ENCODE measurements around the gene CLIC5. TPM values are rescaled to one million over a fixed set of nuclear protein-coding genes. Genes with fewer than 3 reads are reported as not detected.

The CLIC5 gene
- total RNA-seq, 1 experiment from 2014 or later: 0.20 TPM

- Mint-ChIP-seq H3K4me3 (peak overlapping the region; percentile 27 to 66), H3K27ac (no peak overlapping the region), H3K27me3 (ENCODE audit: low read depth) (peaks cover 54% of the 10 kb centered on the region), H3K36me3 (ENCODE audit: insufficient read depth in 1 of 3, low read depth in 3 of 3) (no peaks in the 10 kb centered on the region; a peak in 1 of 7 replicates), H3K4me1 (peaks cover 28 to 31% of the 10 kb centered on the region in 2 experiments), H3K9me3 (peaks cover 0 to 6% of the 10 kb centered on the region in 2 experiments; a peak in 3 of 5 replicates)
- H2BK12ac ChIP-seq (ENCODE audit: insufficient read length, low read depth, low read length): no peak overlapping the region
- H3K56ac ChIP-seq (ENCODE audit: insufficient read length, low read depth, low read length): no peak overlapping the region
- no peaks in the 10 kb centered on the region for H3K79me2 ChIP-seq (ENCODE audit: insufficient read depth, low read length)
- no peak overlapping the region for H2AK5ac ChIP-seq (ENCODE audit: insufficient read length, low read length)
- H2BK15ac ChIP-seq (ENCODE audit: low read depth, low read length): no peak overlapping the region
- no peak overlapping the region for H3K23ac ChIP-seq (ENCODE audit: insufficient read length, low read depth, low read length)
- H3K4me2 ChIP-seq (ENCODE audit: insufficient read depth, insufficient read length, low read length): peak overlapping the region; percentile 82
- H2AFZ ChIP-seq (ENCODE audit: low read length): no peak overlapping the region
- no peak overlapping the region for H3K18ac ChIP-seq (ENCODE audit: insufficient read length, low read depth, low read length)
- no peak overlapping the region for H4K91ac ChIP-seq (ENCODE audit: insufficient read length, low read depth, low read length)
- no peak overlapping the region for H2BK5ac ChIP-seq (ENCODE audit: insufficient read length, low read length)
- H2BK120ac ChIP-seq (ENCODE audit: low read depth, low read length, poor library complexity, severe bottlenecking): no peak overlapping the region
- no peak overlapping the region for H4K8ac ChIP-seq (replicated peaks; ENCODE audit: insufficient read length, low read depth, low read length)
- H3K14ac ChIP-seq (ENCODE audit: insufficient read depth, low read length): no peak overlapping the region
- no peak overlapping the region for H3K9ac ChIP-seq (ENCODE audit: extremely low read depth, insufficient read length, low read length)
- H3K79me1 ChIP-seq (ENCODE audit: insufficient read depth, low read depth, low read length, poor library complexity, severe bottlenecking): no peaks in the 10 kb centered on the region
- peaks cover 16% of the 10 kb centered on the region for H3K23me2 ChIP-seq (ENCODE audit: insufficient read length, low read depth, low read length, poor library complexity, severe bottlenecking)
- no peak overlapping the region for H2BK20ac ChIP-seq (ENCODE audit: low read depth, low read length, poor library complexity, severe bottlenecking)
- H3T11ph ChIP-seq (ENCODE audit: low read length): no peak overlapping the region
- H3K9me3 ChIP-seq (ENCODE audit: control insufficient read depth, low read depth, low read length): peaks cover 6% of the 10 kb centered on the region
- H4K5ac ChIP-seq (ENCODE audit: insufficient read length, low read depth, low read length): no peak overlapping the region
- no peaks in the 10 kb centered on the region for H4K20me1 ChIP-seq (ENCODE audit: control insufficient read depth, insufficient read depth, insufficient read length)
- H3K27ac ChIP-seq (ENCODE audit: insufficient read length, low read depth, low read length): no peak overlapping the region
- peaks cover 8% of the 10 kb centered on the region; the same call in 1 of the 2 replicates for H3K4me1 ChIP-seq (ENCODE audit: insufficient read depth, low read length)
- no peak overlapping the region for H3K4ac ChIP-seq (ENCODE audit: low read depth, low read length)
- no peak for TF ChIP-seq CTCF (conservative IDR thresholded peaks at IDR 0.05)
- no peak for DNase-seq
- WGBS (ENCODE audit: extremely low coverage, insufficient read length, low lambda C conversion rate): no CpG with 5 or more reads among the region's 8 CpGs
- H3K27me3 ChIP-seq (ENCODE audit: insufficient read depth, low read length): peaks cover 11% of the 10 kb centered on the region; the same call in 1 of the 2 replicates
Observed at GRCh38 chr6:46016063-46016608, 476 bp upstream of the CLIC5 start.

Measured in H9 (cell line).